Fibroblast of the aortic adventitia (primary cell): ENCODE measurements around the gene PODN. TPM values are rescaled to one million over a fixed set of nuclear protein-coding genes. Genes with fewer than 3 reads are reported as not detected.

Experiments used
- DNase-seq: peaks from one replicate; pipeline ENCODE4 v3.0.0-alpha.2; 2010; ENCODE audit warnings: low read depth
- H3K4me3 ChIP-seq: 2 replicates; pipeline ENCODE4 v1.5.1; 2011; ENCODE audit warnings: low read depth, mild to moderate bottlenecking, control low read depth, low read length, moderate library complexity
- small RNA-seq: library from RNA; depleted of rRNA; stranded (forward); fragments of <200 nt; gene quantifications from one replicate; pipeline ENCODE3, GENCODE V24; 2012
- total RNA-seq: library from RNA; depleted of rRNA; stranded (reverse); fragments of >200 nt; gene quantifications from 2 replicates; pipeline ENCODE4 v1.2.3, GENCODE V29; 2012; ENCODE audit warnings: low replicate concordance
- TF ChIP-seq, protein P1 (sequence below): IDR thresholded peaks from 2 replicates; pipeline ENCODE4 v1.5.1; 2011; ENCODE audit warnings: mild to moderate bottlenecking, low read length, control low read depth, inconsistent platforms; ENCODE audit not compliant: insufficient read depth

PODN gene
- total RNA-seq, 1 donor, result 47.5 TPM

DNA sequence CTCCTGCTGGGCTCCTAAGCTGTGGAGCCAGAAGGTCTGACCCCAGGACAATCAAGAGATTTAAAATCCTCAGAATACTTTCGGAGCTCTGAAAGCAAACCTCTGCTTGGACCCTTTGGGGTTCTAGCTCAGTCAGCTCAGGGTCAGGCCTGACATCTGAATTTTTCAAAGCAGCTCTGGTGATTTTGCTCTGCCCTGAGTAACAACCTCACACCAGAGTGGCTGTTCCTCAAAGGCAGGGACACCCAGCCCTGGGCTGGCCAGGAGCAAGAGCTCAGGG, 68.5 kb downstream of the PODN start:
- no peak overlapping the region for H3K4me3 ChIP-seq
- DNase-seq, result no peak
- TF ChIP-seq, protein P1, sequence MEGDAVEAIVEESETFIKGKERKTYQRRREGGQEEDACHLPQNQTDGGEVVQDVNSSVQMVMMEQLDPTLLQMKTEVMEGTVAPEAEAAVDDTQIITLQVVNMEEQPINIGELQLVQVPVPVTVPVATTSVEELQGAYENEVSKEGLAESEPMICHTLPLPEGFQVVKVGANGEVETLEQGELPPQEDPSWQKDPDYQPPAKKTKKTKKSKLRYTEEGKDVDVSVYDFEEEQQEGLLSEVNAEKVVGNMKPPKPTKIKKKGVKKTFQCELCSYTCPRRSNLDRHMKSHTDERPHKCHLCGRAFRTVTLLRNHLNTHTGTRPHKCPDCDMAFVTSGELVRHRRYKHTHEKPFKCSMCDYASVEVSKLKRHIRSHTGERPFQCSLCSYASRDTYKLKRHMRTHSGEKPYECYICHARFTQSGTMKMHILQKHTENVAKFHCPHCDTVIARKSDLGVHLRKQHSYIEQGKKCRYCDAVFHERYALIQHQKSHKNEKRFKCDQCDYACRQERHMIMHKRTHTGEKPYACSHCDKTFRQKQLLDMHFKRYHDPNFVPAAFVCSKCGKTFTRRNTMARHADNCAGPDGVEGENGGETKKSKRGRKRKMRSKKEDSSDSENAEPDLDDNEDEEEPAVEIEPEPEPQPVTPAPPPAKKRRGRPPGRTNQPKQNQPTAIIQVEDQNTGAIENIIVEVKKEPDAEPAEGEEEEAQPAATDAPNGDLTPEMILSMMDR, result no peak

- TF ChIP-seq, protein P1, result no peak
Observed at GRCh38 chr1:53130878-53131589, 69.0 kb downstream of the PODN start.

DNA sequence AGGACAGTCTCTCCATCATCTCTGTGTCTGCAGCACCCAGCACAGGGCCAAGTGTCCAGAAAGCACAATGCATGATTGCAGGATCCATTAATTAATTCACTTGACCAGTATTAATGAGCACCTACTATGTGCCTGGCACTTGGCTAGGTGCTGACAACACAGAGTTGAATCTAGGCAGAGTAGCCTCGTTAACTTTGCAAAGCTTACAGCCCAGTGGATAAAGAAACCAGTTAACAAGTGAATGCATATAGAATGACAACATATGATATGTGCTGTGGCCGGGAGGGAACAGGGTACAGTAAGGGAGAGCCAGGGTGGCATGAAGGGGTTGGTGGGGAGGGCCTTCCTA, 69.6 kb downstream of the PODN start:
- TF ChIP-seq, protein P1, result no peak
- no peak overlapping the region for H3K4me3 ChIP-seq
- no peak for DNase-seq

More at GRCh38 chr1:53130878-53131589, 69.0 kb downstream of the PODN start:
- DNase-seq, result no peak
- H3K4me3 ChIP-seq, result no peak overlapping the region

DNA sequence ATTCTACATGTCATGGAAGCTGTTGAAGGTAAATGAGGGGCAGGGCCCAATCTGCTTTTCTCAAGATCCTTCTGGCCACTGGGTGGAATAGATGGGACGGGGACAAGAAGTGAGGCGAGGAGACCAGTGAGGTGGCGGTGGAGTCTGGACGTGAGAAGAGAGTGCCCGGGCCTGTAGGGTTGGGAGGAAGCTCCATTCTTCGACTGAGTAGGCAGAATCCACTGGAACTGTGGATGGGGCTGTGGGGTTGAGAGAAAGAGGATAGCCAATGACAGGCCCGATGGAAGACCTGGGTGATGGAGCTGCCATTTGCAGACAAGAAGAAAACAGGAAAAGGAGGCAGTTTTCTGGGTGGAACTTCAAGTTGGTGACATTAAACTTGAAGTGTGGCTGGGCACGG, 70.2 kb downstream of the PODN start:
- TF ChIP-seq, protein P1, result no peak
- no peak for DNase-seq
- no peak overlapping the region for H3K4me3 ChIP-seq

DNA sequence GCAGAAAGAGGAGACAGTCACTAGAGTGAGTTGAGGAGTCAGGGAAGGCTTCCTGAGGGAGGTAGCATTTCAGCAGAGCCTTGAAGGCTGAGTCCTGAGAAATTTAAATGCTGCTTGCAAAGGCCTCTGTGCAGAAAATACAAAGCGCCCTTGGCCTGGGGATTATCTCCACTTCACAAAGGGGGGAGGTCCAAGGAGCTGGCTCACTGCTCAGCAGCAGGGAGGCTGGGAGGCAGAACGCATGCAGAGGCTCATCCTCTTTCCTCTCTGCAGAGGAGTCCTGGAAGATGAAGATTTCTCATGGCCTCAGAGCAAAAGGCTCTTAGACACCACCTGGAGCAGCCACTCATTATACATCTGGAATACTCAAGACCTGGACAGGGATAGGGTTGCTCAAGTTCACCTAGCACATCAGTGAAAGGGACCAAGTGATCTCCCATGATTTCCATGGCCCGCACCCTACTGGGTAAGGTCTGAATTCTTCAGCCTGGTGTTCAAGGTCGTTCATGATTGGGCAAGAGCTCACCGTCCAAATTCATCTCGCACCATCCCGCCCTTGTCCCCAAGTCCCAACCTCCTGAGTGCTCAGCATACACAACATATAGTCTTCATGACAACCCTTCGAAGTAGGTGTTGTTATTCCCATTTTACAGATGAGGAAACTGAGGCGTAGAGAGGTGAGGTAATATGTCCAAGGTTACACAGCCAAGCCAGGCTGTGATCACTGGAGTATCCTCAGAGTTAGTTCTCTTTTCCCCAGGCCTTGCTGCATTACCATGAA, 71.4 kb downstream of the PODN start:
- TF ChIP-seq, protein P1, result no peak
- no peak overlapping the region for H3K4me3 ChIP-seq
- no peak for DNase-seq

- TF ChIP-seq, protein P1, result no peak
- DNase-seq, result no peak
- no peak overlapping the region for H3K4me3 ChIP-seq
Observed at GRCh38 chr1:53134042-53134485, 72.1 kb downstream of the PODN start.

Small RNAs within 50 kb of the gene (small RNA-seq; reads per million reads assigned to genes)
- gene HIGD1AP11, result not detected

Other genes with a start within 250 kb of the PODN start
- 0.57 and 0.72 TPM in 2 replicates for gene ZYG11A, start 219.5 kb upstream of the PODN start, total RNA-seq
- gene ECHDC2, start 140.5 kb upstream of the PODN start, total RNA-seq, result 14.7 and 39.9 TPM in 2 replicates
- gene SCP2, start 134.9 kb upstream of the PODN start, total RNA-seq, result 188 and 507 TPM in 2 replicates
- 0.41 and 3.8 TPM in 2 replicates for gene SLC1A7, start 80.4 kb downstream of the PODN start, total RNA-seq
- gene CPT2, start 134.6 kb downstream of the PODN start, total RNA-seq, result 7.5 and 14.7 TPM in 2 replicates
- 49.9 and 66.6 TPM in 2 replicates for gene CZIB, start 158.4 kb downstream of the PODN start, total RNA-seq
- gene MAGOH, start 176.3 kb downstream of the PODN start, total RNA-seq, result 3.8 and 24.2 TPM in 2 replicates